ENCODE results near the gene ZNF776. TPM values are rescaled to one million over a fixed set of nuclear protein-coding genes. Genes with fewer than 3 reads are reported as not detected.

Gene ZNF776
- total RNA-seq, 1 donor from 2014 or later: 14.7 TPM

DNA sequence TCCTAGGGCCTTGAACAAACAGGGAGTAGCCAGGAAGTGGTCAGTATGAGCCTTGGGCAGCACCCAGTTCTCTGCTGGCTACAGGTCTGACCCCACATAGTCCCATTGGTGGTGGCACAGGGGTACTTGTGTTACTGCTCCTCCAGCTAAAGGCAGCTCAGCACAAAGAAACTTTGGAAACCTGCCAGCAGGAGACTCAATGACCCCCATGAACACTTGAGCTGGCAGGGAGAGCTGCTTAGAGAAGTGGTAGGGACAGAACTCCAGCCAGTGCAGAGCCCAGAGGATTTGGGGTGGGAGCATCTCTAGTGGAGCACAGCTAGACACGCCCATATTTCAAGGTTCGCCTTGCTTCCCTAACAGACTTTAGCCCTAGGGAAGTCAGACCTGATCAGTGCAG lies 12.5 kb downstream of the ZNF776 start:
- H3K27ac Mint-ChIP-seq (ENCODE audit: unreplicated experiment): no peak overlapping the region
- TF ChIP-seq, protein P1, sequence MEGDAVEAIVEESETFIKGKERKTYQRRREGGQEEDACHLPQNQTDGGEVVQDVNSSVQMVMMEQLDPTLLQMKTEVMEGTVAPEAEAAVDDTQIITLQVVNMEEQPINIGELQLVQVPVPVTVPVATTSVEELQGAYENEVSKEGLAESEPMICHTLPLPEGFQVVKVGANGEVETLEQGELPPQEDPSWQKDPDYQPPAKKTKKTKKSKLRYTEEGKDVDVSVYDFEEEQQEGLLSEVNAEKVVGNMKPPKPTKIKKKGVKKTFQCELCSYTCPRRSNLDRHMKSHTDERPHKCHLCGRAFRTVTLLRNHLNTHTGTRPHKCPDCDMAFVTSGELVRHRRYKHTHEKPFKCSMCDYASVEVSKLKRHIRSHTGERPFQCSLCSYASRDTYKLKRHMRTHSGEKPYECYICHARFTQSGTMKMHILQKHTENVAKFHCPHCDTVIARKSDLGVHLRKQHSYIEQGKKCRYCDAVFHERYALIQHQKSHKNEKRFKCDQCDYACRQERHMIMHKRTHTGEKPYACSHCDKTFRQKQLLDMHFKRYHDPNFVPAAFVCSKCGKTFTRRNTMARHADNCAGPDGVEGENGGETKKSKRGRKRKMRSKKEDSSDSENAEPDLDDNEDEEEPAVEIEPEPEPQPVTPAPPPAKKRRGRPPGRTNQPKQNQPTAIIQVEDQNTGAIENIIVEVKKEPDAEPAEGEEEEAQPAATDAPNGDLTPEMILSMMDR (IDR thresholded peaks at IDR 0.05): no peak
- H3K4me3 Mint-ChIP-seq (ENCODE audit: unreplicated experiment): no peak overlapping the region
- no peak for DNase-seq (ENCODE audit: low spot score)
- peaks cover 53% of the 10 kb centered on the region for H3K36me3 Mint-ChIP-seq (ENCODE audit: low read depth)
- no peaks in the 10 kb centered on the region for H3K27me3 Mint-ChIP-seq (ENCODE audit: low read depth)
- no peaks in the 10 kb centered on the region for H3K4me1 Mint-ChIP-seq (ENCODE audit: low read depth)
- peaks cover 25% of the 10 kb centered on the region for H3K9me3 Mint-ChIP-seq (ENCODE audit: low read depth)

GRCh38 chr19:57769345-57770131 lies 22.9 kb downstream of the ZNF776 start, which contains the start of gene ZNF586:
Gene ZNF586, plus strand, starts transcription at chr19:57769676. Its CDS starts 167 bp downstream, at chr19:57769843.
- peak within 1 kb of the TSS; percentile 89 for H3K4me3 Mint-ChIP-seq (ENCODE audit: unreplicated experiment)
- H3K4me1 Mint-ChIP-seq (ENCODE audit: low read depth): peaks cover 25% of the 10 kb centered on the region
- H3K27ac Mint-ChIP-seq (ENCODE audit: unreplicated experiment): peak within 1 kb of the TSS; percentile 87
- TF ChIP-seq, protein P1 (IDR thresholded peaks at IDR 0.05): no peak
- peaks cover 20% of the 10 kb centered on the region for H3K36me3 Mint-ChIP-seq (ENCODE audit: low read depth)
- no peaks in the 10 kb centered on the region for H3K27me3 Mint-ChIP-seq (ENCODE audit: low read depth)
- peaks cover 4% of the 10 kb centered on the region for H3K9me3 Mint-ChIP-seq (ENCODE audit: low read depth)
- DNase-seq (ENCODE audit: low spot score): no peak

DNA sequence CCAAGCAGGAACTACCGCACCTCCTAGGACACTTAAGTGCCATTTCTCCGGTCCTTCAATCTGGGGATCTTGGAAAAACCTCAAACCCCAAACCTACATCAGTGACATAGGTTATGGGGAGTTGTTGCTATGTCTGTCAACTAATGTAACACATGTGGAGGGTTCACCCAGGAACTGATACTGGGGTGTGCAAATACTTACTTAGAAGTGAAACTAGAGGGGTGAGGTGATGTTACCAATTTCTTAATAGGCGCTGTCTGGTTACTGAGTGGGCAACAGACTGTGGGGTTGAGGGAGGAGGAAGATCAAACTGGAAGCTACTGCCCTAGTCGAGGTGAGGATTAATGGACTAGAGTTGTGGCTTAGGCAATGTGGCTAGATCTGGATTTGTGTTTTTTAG lies 24.8 kb downstream of the ZNF776 start:
- Mint-ChIP-seq H3K36me3 (ENCODE audit: low read depth) (peaks cover 27% of the 10 kb centered on the region), H3K27ac (ENCODE audit: unreplicated experiment) (no peak overlapping the region), H3K27me3 (ENCODE audit: low read depth) (no peaks in the 10 kb centered on the region), H3K9me3 (ENCODE audit: low read depth) (peaks cover 4% of the 10 kb centered on the region), H3K4me3 (ENCODE audit: unreplicated experiment) (no peak overlapping the region), H3K4me1 (ENCODE audit: low read depth) (peaks cover 25% of the 10 kb centered on the region)
- TF ChIP-seq, protein P1 (IDR thresholded peaks at IDR 0.05): no peak
- no peak for DNase-seq (ENCODE audit: low spot score)

DNA sequence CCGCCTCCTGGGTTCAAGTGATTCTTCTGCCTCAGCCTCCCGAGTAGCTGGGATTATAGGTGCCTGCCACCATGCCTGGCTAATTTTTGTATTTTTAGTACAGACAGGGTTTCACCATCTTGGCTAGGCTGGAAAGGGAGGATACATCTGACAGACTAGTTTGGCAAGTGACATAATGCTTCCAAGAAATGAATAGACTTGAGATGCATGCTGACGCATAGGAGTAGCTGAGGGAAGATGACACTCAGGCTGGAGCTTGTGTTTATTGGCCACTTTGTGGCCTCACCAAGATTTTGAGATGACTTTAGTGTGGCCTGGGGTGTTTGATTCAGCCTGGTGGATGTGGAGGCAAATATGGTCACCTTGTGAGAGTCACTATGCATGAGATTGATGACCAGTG lies 26.9 kb downstream of the ZNF776 start:
- DNase-seq (ENCODE audit: low spot score): no peak
- Mint-ChIP-seq H3K27me3 (ENCODE audit: low read depth) (no peaks in the 10 kb centered on the region), H3K27ac (ENCODE audit: unreplicated experiment) (no peak overlapping the region), H3K4me3 (ENCODE audit: unreplicated experiment) (no peak overlapping the region), H3K36me3 (ENCODE audit: low read depth) (peaks cover 35% of the 10 kb centered on the region), H3K4me1 (ENCODE audit: low read depth) (peaks cover 25% of the 10 kb centered on the region), H3K9me3 (ENCODE audit: low read depth) (peaks cover 8% of the 10 kb centered on the region)
- TF ChIP-seq, protein P1 (IDR thresholded peaks at IDR 0.05): no peak

DNA sequence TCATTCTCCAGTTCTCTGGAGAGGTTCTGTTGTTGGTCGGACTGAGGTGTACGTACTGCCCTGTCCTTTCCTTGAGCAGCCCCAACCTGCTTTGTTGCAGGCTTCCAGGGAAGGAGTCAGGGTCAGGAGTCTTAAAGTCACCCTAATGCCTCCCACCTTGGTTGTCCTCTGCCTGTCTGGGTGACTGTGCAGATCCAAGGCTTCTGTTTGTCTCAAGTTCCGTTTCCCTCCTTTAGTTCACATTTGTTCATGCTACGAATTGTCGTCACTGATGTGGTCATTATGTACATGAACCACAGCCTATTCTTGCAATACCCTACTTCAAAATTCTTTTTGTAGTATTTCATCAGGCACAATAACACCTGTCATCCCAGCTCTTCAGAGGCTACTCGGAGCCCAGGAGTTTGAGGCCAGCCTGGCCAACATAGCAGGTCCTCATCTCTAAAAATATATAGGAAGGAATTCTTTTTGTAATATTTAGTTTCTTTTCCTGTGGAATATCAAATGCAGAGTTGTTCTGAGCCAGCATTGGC lies 30.2 kb downstream of the ZNF776 start:
- Mint-ChIP-seq H3K36me3 (ENCODE audit: low read depth) (peaks cover 57% of the 10 kb centered on the region), H3K27ac (ENCODE audit: unreplicated experiment) (no peak overlapping the region), H3K4me3 (ENCODE audit: unreplicated experiment) (no peak overlapping the region), H3K27me3 (ENCODE audit: low read depth) (no peaks in the 10 kb centered on the region), H3K9me3 (ENCODE audit: low read depth) (peaks cover 29% of the 10 kb centered on the region), H3K4me1 (ENCODE audit: low read depth) (peaks cover 8% of the 10 kb centered on the region)
- TF ChIP-seq, protein P1 (IDR thresholded peaks at IDR 0.05): no peak
- DNase-seq (ENCODE audit: low spot score): no peak

All from chondrocyte (in vitro differentiated cells).